Activated CD4-positive, alpha-beta T cell treated with anti-CD3 and anti-CD28 coated beads, Interleukin-2, Interleukin-4, amounts not matched to agents 100 ng/mL and 50 ng/mL, durations not matched to agents 16 hours and 8 hours (primary cell): ENCODE results near the gene LRRC8A.
"Not testable (repeated sequence)": the region's sequence is repeated elsewhere in the genome, so short reads cannot be mapped to it uniquely, and the experiment has no call there.

ENCODE experiments used
- DNase-seq: peaks from one replicate; pipeline ENCODE4 v3.0.0-alpha.2; 2020; ENCODE audit warnings: low spot score

Gene LRRC8A

GRCh38 chr9:128870128-128870940 is 11.6 kb upstream of the LRRC8A start:
- no peak for DNase-seq

GRCh38 chr9:128870941-128871265 is 11.0 kb upstream of the LRRC8A start:
- not testable (repeated sequence) for DNase-seq

GRCh38 chr9:128877852-128878251 is 4.1 kb upstream of the LRRC8A start:
- DNase-seq: no peak

- no peak for DNase-seq
Observed at GRCh38 chr9:128882677-128883603, 1.0 kb downstream of the LRRC8A start.

GRCh38 chr9:128884164-128884563 is 2.2 kb downstream of the LRRC8A start:
- no peak for DNase-seq

GRCh38 chr9:128885376-128885775 is 3.4 kb downstream of the LRRC8A start:
- DNase-seq: no peak

GRCh38 chr9:128885798-128886197 is 3.9 kb downstream of the LRRC8A start:
- DNase-seq: no peak

GRCh38 chr9:128886211-128886891 is 4.4 kb downstream of the LRRC8A start:
- no peak for DNase-seq

- no peak for DNase-seq
Observed at GRCh38 chr9:128887049-128887448, 5.1 kb downstream of the LRRC8A start.

GRCh38 chr9:128887914-128888350 is 6.0 kb downstream of the LRRC8A start:
- DNase-seq: no peak

GRCh38 chr9:128891321-128892220 is 9.6 kb downstream of the LRRC8A start:
- DNase-seq: no peak

GRCh38 chr9:128892221-128892921 is 10.4 kb downstream of the LRRC8A start:
- no peak for DNase-seq

- DNase-seq: no peak
Observed at GRCh38 chr9:128893354-128893753, 11.4 kb downstream of the LRRC8A start.

- DNase-seq: peak; percentile 31
Observed at GRCh38 chr9:128894764-128895163, 12.8 kb downstream of the LRRC8A start.

- no peak for DNase-seq
Observed at GRCh38 chr9:128895556-128895955, 13.6 kb downstream of the LRRC8A start.

- no peak for DNase-seq
Observed at GRCh38 chr9:128898382-128898781, 16.4 kb downstream of the LRRC8A start.

GRCh38 chr9:128898845-128899565 is 17.1 kb downstream of the LRRC8A start:
- no peak for DNase-seq

- no peak for DNase-seq
Observed at GRCh38 chr9:128899566-128900322, 17.8 kb downstream of the LRRC8A start.

GRCh38 chr9:128901379-128901778 is 19.4 kb downstream of the LRRC8A start:
- DNase-seq: no peak
